PC-9 (cell line): Measurements from ENCODE around the gene SMIM5.

Source experiments
- EZH2 ChIP-seq: fragments of 200-600 bp; sonication (generic); IDR thresholded peaks from 2 replicates; pipeline ENCODE4 v1.8.0; 2017; ENCODE audit warnings: antibody characterized with exemption, low read depth
- TF ChIP-seq, protein P1 (sequence below): fragments of 200-600 bp; sonication (generic); conservative IDR thresholded peaks from 2 replicates; pipeline ENCODE4 v1.6.1; 2017; ENCODE audit warnings: mixed run types, antibody characterized with exemption, mild to moderate bottlenecking, moderate library complexity

GRCh38 chr17:75640556-75641119, 7.4 kb downstream of the SMIM5 start:
- TF ChIP-seq, protein P1, sequence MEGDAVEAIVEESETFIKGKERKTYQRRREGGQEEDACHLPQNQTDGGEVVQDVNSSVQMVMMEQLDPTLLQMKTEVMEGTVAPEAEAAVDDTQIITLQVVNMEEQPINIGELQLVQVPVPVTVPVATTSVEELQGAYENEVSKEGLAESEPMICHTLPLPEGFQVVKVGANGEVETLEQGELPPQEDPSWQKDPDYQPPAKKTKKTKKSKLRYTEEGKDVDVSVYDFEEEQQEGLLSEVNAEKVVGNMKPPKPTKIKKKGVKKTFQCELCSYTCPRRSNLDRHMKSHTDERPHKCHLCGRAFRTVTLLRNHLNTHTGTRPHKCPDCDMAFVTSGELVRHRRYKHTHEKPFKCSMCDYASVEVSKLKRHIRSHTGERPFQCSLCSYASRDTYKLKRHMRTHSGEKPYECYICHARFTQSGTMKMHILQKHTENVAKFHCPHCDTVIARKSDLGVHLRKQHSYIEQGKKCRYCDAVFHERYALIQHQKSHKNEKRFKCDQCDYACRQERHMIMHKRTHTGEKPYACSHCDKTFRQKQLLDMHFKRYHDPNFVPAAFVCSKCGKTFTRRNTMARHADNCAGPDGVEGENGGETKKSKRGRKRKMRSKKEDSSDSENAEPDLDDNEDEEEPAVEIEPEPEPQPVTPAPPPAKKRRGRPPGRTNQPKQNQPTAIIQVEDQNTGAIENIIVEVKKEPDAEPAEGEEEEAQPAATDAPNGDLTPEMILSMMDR: no peak
- no peak for TF ChIP-seq EZH2
